Measurements from ENCODE around the gene ST8SIA6. TPM values are rescaled to one million over a fixed set of nuclear protein-coding genes. Genes with fewer than 3 reads are reported as not detected.

The ST8SIA6 gene
- total RNA-seq, 2 donors from 2014 or later, result not detected

- no peaks in the 10 kb centered on the region for H3K9me3 ChIP-seq
- H3K36me3 ChIP-seq (replicated peaks in 1 of 2; ENCODE audit: insufficient read depth in 1 of 2, low read depth in 2 of 2), result no peaks in the 10 kb centered on the region
- 60 to 62% methylated on average over 17 of the region's 17 CpGs for WGBS, 2 donors
- DNase-seq, result no peak
- no peaks in the 10 kb centered on the region for H3K27me3 ChIP-seq
- H3K4me3 ChIP-seq, result no peak overlapping the region
- ATAC-seq, result no peak
- intact Hi-C loops (cut with DNase I), result loop anchor here (5.0 to 10.0 kb wide), 2 partner anchors 131 to 594 kb away; no protein-coding TSS in a partner anchor
- no peak overlapping the region for H3K27ac ChIP-seq
- TF ChIP-seq POLR2A (IDR thresholded peaks at IDR 0.05) (no peak), CTCF (IDR thresholded peaks at IDR 0.05) (no peak)
- no peaks in the 10 kb centered on the region for H3K4me1 ChIP-seq
Measured at GRCh38 chr10:17428351-17429097, 25.9 kb downstream of the ST8SIA6 start.

GRCh38 chr10:17427666-17428350 lies 26.6 kb downstream of the ST8SIA6 start:
- Histone ChIP-seq H3K4me1 (no peaks in the 10 kb centered on the region), H3K27ac (no peak overlapping the region), H3K9me3 (no peaks in the 10 kb centered on the region), H3K36me3 (replicated peaks in 1 of 2; ENCODE audit: insufficient read depth in 1 of 2, low read depth in 2 of 2) (no peaks in the 10 kb centered on the region), H3K4me3 (no peak overlapping the region), H3K27me3 (no peaks in the 10 kb centered on the region)
- WGBS, 2 donors, result 36 to 60% methylated on average over 6 of the region's 6 CpGs
- TF ChIP-seq CTCF (IDR thresholded peaks at IDR 0.05) (no peak), POLR2A (IDR thresholded peaks at IDR 0.05) (no peak)
- no peak for DNase-seq
- intact Hi-C loops (cut with DNase I), result loop anchor here (5.0 to 10.0 kb wide), 2 partner anchors 131 to 593 kb away; no protein-coding TSS in a partner anchor
- no peak for ATAC-seq

GRCh38 chr10:17427201-17427600 lies 27.2 kb downstream of the ST8SIA6 start:
- Histone ChIP-seq H3K9me3 (no peaks in the 10 kb centered on the region), H3K4me3 (no peak overlapping the region), H3K27ac (no peak overlapping the region), H3K4me1 (no peaks in the 10 kb centered on the region), H3K36me3 (replicated peaks in 1 of 2; ENCODE audit: insufficient read depth in 1 of 2, low read depth in 2 of 2) (no peaks in the 10 kb centered on the region), H3K27me3 (no peaks in the 10 kb centered on the region)
- 91 to 92% methylated on average over 3 of the region's 3 CpGs for WGBS, 2 donors
- DNase-seq, result no peak
- intact Hi-C loops (cut with DNase I), result loop anchor here (5.0 to 10.0 kb wide), 2 partner anchors 130 to 592 kb away; no protein-coding TSS in a partner anchor
- ATAC-seq, result no peak
- TF ChIP-seq POLR2A (IDR thresholded peaks at IDR 0.05) (no peak), CTCF (IDR thresholded peaks at IDR 0.05) (no peak)

GRCh38 chr10:17426263-17426750 lies 28.1 kb downstream of the ST8SIA6 start:
- Histone ChIP-seq H3K4me1 (no peaks in the 10 kb centered on the region), H3K4me3 (no peak overlapping the region), H3K27ac (no peak overlapping the region), H3K27me3 (no peaks in the 10 kb centered on the region), H3K36me3 (replicated peaks in 1 of 2; ENCODE audit: insufficient read depth in 1 of 2, low read depth in 2 of 2) (no peaks in the 10 kb centered on the region), H3K9me3 (no peaks in the 10 kb centered on the region)
- TF ChIP-seq POLR2A (IDR thresholded peaks at IDR 0.05) (no peak), CTCF (IDR thresholded peaks at IDR 0.05) (no peak)
- WGBS, 2 donors, result 75 to 76% methylated on average over 5 of the region's 5 CpGs
- no peak for DNase-seq
- intact Hi-C loops (cut with DNase I), result loop anchor here (5.0 to 10.0 kb wide), 2 partner anchors 129 to 592 kb away; no protein-coding TSS in a partner anchor
- ATAC-seq, result no peak
